WTC11 (cell line): ENCODE data around the gene KRT7. TPM values are rescaled to one million over a fixed set of nuclear protein-coding genes. Genes with fewer than 3 reads are reported as not detected.

Experiments used
- ATAC-seq: fragments of 200-7000 bp; cut with Tn5 transposase; 2 replicates; pipeline ENCODE4 v1.10.0; 2021; ENCODE audit warnings: mild to moderate bottlenecking, moderate library complexity
- CTCF ChIA-PET: fragments of 300-600 bp; sonication (Branson Sonifier 250); formaldehyde crosslinking; loops from one replicate; lab custom pipeline; 2021; ENCODE audit warnings: antibody characterized with exemption; lab: Charles Lee
- POLR2A ChIA-PET: fragments of 350-600 bp; sonication (Branson Sonifier 250); formaldehyde crosslinking; loops from one replicate; lab custom pipeline; 2021; ENCODE audit warnings: antibody characterized with exemption; lab: Charles Lee
- DNase-seq: peaks from one replicate; pipeline ENCODE4 v3.0.0; 2021; ENCODE audit warnings: low spot score
- H3K27ac Mint-ChIP-seq: 2 replicates; pipeline ENCODE4 v1.8.0; 2021; ENCODE audit warnings: mixed read lengths
- H3K27me3 Mint-ChIP-seq: 2 replicates; pipeline ENCODE4 v1.8.0; 2021; ENCODE audit warnings: low read depth, mild to moderate bottlenecking, moderate library complexity, mixed read lengths
- H3K36me3 Mint-ChIP-seq: 2 replicates; pipeline ENCODE4 v1.8.0; 2021; ENCODE audit warnings: mixed read lengths
- H3K4me1 Mint-ChIP-seq: 2 replicates; pipeline ENCODE4 v1.8.0; 2022; ENCODE audit warnings: mixed read lengths
- H3K4me3 Mint-ChIP-seq: 2 replicates; pipeline ENCODE4 v1.8.0; 2021; ENCODE audit warnings: mild to moderate bottlenecking, moderate library complexity, mixed read lengths
- H3K9me3 Mint-ChIP-seq: 2 replicates; pipeline ENCODE4 v1.8.0; 2021; ENCODE audit warnings: mixed read lengths
- AFF4 ChIP-seq: sonication (generic); formaldehyde crosslinking; IDR thresholded peaks from 2 replicates; pipeline ENCODE4 v1.8.1; 2023; ENCODE audit warnings: mild to moderate bottlenecking, missing genetic modification reagents, borderline replicate concordance
- GTF2I ChIP-seq: fragments of 250-450 bp; sonication (Bioruptor Pico); conservative IDR thresholded peaks from 2 replicates; pipeline ENCODE4 v1.4.0; 2021; ENCODE audit warnings: mild to moderate bottlenecking
- HMGA2 ChIP-seq: fragments of 250-450 bp; sonication (Bioruptor Pico); IDR thresholded peaks from 2 replicates; pipeline ENCODE4 v1.4.0; 2021; ENCODE audit warnings: mild to moderate bottlenecking, moderate library complexity
- KAT7 ChIP-seq: sonication (generic); formaldehyde crosslinking; IDR thresholded peaks from 2 replicates; pipeline ENCODE4 v1.8.1; 2023; ENCODE audit warnings: missing genetic modification reagents, mild to moderate bottlenecking, borderline replicate concordance
- NFE2L1 ChIP-seq: sonication (generic); formaldehyde crosslinking; IDR thresholded peaks from 2 replicates; pipeline ENCODE4 v1.8.1; 2023; ENCODE audit warnings: missing genetic modification reagents
- TEAD1 ChIP-seq: sonication (generic); formaldehyde crosslinking; IDR thresholded peaks from 2 replicates; pipeline ENCODE4 v1.8.0; 2022; ENCODE audit warnings: mild to moderate bottlenecking, missing genetic modification reagents
- ZNF232 ChIP-seq: sonication (generic); formaldehyde crosslinking; IDR thresholded peaks from 2 replicates; pipeline ENCODE4 v1.8.0; 2022; ENCODE audit warnings: mild to moderate bottlenecking, missing genetic modification reagents
- ZNF416 ChIP-seq: fragments of 250-450 bp; sonication (Bioruptor Pico); IDR thresholded peaks from 2 replicates; pipeline ENCODE4 v1.9.0; 2021; ENCODE audit warnings: mild to moderate bottlenecking, inconsistent platforms
- ZNF671 ChIP-seq: fragments of 250-450 bp; sonication (Bioruptor Pico); IDR thresholded peaks from 2 replicates; pipeline ENCODE4 v1.8.0; 2021; ENCODE audit warnings: mild to moderate bottlenecking
- total RNA-seq: library from RNA; stranded (reverse); gene quantifications from 3 replicates; pipeline ENCODE4 v1.2.3, GENCODE V29; 2021
- TF ChIP-seq, protein P1 (sequence below): fragments of 250-450 bp; sonication (Bioruptor Pico); IDR thresholded peaks from 2 replicates; pipeline ENCODE4 v1.9.0; 2021; ENCODE audit warnings: mild to moderate bottlenecking
- TF ChIP-seq, protein P2 (sequence below): sonication (generic); formaldehyde crosslinking; IDR thresholded peaks from 2 replicates; pipeline ENCODE4 v1.8.1; 2022; ENCODE audit warnings: low read depth, missing genetic modification reagents, borderline replicate concordance
- TF ChIP-seq, protein P3 (sequence below): sonication (generic); formaldehyde crosslinking; conservative IDR thresholded peaks from 2 replicates; pipeline ENCODE4 v1.8.1; 2023; ENCODE audit warnings: mild to moderate bottlenecking, low read depth, missing genetic modification reagents, moderate library complexity
- TF ChIP-seq, protein P4 (sequence below): sonication (generic); formaldehyde crosslinking; IDR thresholded peaks from 2 replicates; pipeline ENCODE4 v1.8.1; 2022; ENCODE audit warnings: mild to moderate bottlenecking, missing genetic modification reagents, moderate library complexity, borderline replicate concordance
- TF ChIP-seq, protein P5 (sequence below): sonication (generic); formaldehyde crosslinking; IDR thresholded peaks from 2 replicates; pipeline ENCODE4 v1.8.1; 2023; ENCODE audit warnings: mild to moderate bottlenecking, moderate library complexity, missing genetic modification reagents

The KRT7 gene
- total RNA-seq, 1 experiment from 2014 or later, result 10.6 TPM

GRCh38 chr12:52263761-52264434 lies 30.9 kb downstream of the KRT7 start (continued):
- TF ChIP-seq ZNF416 (CRISPR knock-in tag) (no peak), TEAD1 (CRISPR knock-in tag) (no peak), GTF2I (CRISPR knock-in tag) (no peak)

DNA sequence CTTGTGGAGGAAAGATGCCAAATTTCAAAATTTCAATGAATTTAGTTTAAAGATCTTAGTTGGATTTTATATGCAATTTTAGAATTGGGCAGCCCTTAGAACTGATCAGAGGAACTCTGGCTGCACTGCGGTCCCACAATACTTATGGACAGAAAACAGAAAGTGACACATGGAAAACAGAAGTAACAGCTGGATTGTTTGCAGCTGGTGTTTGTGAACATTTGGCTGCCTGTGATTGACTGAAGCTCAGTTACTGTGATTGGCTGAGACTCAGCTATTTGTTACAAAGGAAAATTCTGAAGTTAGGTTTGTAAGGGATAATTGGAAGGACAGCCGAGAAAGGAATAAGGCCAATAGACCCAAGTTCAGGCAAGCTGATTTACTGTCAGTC lies 31.4 kb downstream of the KRT7 start:
- TF ChIP-seq AFF4 (CRISPR knock-in tag) (no peak), KAT7 (no peak), ZNF232 (CRISPR knock-in tag) (no peak), NFE2L1 (CRISPR knock-in tag) (no peak), HMGA2 (CRISPR knock-in tag) (no peak), ZNF671 (CRISPR knock-in tag) (no peak)
- TF ChIP-seq, protein P1, sequence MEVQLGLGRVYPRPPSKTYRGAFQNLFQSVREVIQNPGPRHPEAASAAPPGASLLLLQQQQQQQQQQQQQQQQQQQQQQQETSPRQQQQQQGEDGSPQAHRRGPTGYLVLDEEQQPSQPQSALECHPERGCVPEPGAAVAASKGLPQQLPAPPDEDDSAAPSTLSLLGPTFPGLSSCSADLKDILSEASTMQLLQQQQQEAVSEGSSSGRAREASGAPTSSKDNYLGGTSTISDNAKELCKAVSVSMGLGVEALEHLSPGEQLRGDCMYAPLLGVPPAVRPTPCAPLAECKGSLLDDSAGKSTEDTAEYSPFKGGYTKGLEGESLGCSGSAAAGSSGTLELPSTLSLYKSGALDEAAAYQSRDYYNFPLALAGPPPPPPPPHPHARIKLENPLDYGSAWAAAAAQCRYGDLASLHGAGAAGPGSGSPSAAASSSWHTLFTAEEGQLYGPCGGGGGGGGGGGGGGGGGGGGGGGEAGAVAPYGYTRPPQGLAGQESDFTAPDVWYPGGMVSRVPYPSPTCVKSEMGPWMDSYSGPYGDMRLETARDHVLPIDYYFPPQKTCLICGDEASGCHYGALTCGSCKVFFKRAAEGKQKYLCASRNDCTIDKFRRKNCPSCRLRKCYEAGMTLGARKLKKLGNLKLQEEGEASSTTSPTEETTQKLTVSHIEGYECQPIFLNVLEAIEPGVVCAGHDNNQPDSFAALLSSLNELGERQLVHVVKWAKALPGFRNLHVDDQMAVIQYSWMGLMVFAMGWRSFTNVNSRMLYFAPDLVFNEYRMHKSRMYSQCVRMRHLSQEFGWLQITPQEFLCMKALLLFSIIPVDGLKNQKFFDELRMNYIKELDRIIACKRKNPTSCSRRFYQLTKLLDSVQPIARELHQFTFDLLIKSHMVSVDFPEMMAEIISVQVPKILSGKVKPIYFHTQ (CRISPR knock-in tag), result no peak
- TF ChIP-seq, protein P2, sequence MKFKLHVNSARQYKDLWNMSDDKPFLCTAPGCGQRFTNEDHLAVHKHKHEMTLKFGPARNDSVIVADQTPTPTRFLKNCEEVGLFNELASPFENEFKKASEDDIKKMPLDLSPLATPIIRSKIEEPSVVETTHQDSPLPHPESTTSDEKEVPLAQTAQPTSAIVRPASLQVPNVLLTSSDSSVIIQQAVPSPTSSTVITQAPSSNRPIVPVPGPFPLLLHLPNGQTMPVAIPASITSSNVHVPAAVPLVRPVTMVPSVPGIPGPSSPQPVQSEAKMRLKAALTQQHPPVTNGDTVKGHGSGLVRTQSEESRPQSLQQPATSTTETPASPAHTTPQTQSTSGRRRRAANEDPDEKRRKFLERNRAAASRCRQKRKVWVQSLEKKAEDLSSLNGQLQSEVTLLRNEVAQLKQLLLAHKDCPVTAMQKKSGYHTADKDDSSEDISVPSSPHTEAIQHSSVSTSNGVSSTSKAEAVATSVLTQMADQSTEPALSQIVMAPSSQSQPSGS (CRISPR knock-in tag), result no peak
- TF ChIP-seq, protein P3, sequence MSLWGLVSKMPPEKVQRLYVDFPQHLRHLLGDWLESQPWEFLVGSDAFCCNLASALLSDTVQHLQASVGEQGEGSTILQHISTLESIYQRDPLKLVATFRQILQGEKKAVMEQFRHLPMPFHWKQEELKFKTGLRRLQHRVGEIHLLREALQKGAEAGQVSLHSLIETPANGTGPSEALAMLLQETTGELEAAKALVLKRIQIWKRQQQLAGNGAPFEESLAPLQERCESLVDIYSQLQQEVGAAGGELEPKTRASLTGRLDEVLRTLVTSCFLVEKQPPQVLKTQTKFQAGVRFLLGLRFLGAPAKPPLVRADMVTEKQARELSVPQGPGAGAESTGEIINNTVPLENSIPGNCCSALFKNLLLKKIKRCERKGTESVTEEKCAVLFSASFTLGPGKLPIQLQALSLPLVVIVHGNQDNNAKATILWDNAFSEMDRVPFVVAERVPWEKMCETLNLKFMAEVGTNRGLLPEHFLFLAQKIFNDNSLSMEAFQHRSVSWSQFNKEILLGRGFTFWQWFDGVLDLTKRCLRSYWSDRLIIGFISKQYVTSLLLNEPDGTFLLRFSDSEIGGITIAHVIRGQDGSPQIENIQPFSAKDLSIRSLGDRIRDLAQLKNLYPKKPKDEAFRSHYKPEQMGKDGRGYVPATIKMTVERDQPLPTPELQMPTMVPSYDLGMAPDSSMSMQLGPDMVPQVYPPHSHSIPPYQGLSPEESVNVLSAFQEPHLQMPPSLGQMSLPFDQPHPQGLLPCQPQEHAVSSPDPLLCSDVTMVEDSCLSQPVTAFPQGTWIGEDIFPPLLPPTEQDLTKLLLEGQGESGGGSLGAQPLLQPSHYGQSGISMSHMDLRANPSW (CRISPR knock-in tag), result no peak
- TF ChIP-seq, protein P4, sequence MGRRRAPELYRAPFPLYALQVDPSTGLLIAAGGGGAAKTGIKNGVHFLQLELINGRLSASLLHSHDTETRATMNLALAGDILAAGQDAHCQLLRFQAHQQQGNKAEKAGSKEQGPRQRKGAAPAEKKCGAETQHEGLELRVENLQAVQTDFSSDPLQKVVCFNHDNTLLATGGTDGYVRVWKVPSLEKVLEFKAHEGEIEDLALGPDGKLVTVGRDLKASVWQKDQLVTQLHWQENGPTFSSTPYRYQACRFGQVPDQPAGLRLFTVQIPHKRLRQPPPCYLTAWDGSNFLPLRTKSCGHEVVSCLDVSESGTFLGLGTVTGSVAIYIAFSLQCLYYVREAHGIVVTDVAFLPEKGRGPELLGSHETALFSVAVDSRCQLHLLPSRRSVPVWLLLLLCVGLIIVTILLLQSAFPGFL (CRISPR knock-in tag), result no peak
- TF ChIP-seq, protein P5, sequence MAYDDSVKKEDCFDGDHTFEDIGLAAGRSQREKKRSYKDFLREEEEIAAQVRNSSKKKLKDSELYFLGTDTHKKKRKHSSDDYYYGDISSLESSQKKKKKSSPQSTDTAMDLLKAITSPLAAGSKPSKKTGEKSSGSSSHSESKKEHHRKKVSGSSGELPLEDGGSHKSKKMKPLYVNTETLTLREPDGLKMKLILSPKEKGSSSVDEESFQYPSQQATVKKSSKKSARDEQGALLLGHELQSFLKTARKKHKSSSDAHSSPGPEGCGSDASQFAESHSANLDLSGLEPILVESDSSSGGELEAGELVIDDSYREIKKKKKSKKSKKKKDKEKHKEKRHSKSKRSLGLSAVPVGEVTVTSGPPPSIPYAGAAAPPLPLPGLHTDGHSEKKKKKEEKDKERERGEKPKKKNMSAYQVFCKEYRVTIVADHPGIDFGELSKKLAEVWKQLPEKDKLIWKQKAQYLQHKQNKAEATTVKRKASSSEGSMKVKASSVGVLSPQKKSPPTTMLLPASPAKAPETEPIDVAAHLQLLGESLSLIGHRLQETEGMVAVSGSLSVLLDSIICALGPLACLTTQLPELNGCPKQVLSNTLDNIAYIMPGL (CRISPR knock-in tag), result no peak
- Mint-ChIP-seq H3K9me3 (peaks cover 33% of the 10 kb centered on the region), H3K27ac (no peak overlapping the region), H3K4me1 (peaks cover 9% of the 10 kb centered on the region), H3K4me3 (no peak overlapping the region), H3K36me3 (peaks cover 18% of the 10 kb centered on the region), H3K27me3 (peaks cover 19% of the 10 kb centered on the region)
- DNase-seq (no peak), ATAC-seq (no peak)
- POLR2A ChIA-PET, result interaction anchor here (0.6 kb wide), 1 partner anchor 21 kb away, joined by 3 read pairs; no protein-coding TSS in a partner anchor
- CTCF ChIA-PET, result interaction anchor here (0.6 to 9.3 kb wide), 6 partner anchors 14 to 540 kb away, joined by 3 to 122 read pairs (median 4); no protein-coding TSS in a partner anchor
